HG03159 (cell line): ENCODE results near the gene TMEM92.
"Not testable (repeated sequence)": the region's sequence is repeated elsewhere in the genome, so short reads cannot be mapped to it uniquely, and the experiment has no call there.

ENCODE experiments used
- ATAC-seq: cut with Tn5 transposase; IDR thresholded peaks from one replicate; pipeline ENCODE4 v1.9.1; 2021; ENCODE audit warnings: mild to moderate bottlenecking, moderate library complexity; ENCODE audit not compliant: unreplicated experiment

Gene TMEM92

DNA sequence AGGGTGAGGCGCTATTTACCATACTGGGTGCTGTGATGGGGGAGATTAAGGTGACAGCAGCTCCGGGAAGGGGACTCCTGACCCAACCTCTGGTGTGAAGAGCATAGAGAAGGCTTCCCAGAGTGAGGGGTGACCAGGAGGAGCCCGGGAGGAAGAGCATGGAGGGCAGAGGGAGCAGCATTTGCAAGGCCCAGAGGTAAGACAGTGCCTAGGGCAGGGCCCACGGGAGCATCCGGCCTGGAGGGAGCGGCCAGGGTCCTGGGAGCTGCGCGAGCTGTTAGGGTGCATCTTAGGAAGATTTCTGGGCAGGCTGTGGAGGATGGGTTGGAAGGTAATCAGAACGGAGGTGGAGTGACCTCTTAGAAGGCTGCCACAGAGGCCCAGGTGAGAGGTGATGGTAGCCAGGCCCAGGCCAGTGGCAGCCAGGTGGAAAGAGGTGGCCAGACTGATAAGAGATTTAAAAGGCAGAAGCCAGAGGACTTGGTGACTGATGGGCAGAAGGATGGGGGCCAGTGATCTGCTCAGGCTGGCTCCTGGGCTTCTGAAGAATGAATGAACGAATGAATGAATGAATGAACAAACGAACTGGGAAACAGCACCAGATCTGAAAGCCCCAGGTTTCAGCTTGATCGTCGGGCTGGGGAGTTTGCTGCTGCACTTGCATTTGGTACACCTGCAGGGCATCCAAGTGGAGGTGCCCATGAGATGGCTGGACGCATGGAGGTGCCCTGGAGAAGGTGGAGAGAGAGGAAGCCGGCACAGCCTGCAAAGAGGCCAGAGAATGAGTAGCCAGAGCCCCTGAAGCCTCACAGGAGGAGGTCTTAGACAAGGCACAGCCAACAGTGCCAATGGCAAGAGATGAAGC lies 13.0 kb upstream of the TMEM92 start:
- no peak for ATAC-seq

DNA sequence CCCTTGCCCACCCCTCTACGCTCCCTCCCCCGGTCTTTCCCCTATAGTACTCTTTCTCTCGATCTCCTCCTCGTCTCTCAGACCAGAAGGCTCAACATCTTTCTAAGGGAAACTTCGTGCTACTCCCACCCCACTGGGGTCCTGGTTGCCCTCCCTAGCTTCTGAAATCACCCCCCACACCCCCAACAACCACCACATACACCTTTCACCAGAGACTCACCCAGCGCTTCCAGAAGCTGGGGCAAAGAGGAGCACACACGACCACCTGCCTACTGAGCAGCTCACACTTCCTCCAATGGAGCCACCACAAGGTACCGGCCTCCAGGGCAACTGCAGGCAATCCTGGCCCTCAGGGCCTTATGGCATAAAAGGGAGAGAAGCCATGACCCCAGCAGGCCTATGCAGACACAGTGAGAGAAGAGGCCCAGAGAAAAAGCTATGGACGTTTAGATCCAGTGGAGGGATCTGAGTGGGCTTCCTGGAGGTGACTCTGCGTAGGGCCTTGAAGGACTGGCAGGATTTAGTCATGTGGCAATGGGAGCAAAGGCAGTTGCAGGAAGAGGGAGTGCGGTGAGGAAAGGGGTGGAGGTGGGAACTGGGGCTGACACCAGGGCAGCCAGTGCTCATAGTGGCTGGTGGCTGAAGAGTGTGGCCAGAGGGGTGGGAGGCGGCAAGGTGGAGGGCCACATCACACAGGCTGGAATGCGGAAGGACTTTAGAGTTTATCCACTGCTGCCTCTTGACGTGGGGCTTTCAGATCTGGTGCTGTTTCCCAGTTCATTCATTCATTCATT lies 12.1 kb upstream of the TMEM92 start:
- ATAC-seq: no peak

DNA sequence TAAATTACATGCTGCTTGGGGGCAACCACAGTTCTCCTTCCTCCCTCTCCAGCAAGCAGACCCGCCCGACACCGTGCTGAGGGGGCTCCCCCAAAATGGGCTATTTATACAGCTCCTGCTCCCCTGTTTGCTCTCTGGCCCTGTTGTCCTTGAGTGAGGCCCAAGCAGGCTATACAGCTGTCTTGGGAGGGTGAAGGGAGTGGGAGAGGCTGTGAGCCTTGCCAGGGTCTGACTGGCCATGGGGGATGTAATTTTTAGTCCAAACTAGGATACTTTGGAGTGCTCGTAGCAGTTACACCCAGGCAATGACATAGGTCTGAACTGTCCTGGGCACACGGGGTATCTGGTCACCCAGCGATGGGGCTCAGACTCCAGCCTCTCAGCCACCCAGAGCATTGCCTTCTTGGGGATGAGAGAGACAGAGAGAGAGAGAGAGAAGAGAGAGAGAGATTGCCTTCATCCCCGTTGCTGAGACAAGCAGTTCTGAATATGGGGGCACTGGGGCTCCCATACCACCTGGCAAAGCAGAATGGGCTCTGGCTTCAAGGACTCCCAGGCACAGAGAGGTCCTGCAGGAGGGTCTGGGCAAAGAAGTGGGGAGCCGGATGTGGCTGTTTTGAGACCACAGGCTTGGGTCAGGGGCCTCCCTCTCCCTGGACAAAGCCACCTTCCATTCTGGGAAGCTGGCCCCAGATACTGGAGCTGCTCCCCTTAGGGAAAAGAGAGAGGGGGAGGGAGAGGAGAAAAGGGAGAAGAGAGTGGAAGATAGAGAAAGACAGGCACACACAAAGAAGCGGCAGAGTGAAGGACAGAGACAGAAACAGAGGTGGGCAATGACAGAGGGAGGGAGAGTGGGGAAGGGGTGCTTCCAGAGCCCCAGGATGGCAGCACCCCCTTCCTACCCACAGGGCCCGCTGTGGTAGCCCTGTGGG lies 10.7 kb upstream of the TMEM92 start:
- no peak for ATAC-seq

DNA sequence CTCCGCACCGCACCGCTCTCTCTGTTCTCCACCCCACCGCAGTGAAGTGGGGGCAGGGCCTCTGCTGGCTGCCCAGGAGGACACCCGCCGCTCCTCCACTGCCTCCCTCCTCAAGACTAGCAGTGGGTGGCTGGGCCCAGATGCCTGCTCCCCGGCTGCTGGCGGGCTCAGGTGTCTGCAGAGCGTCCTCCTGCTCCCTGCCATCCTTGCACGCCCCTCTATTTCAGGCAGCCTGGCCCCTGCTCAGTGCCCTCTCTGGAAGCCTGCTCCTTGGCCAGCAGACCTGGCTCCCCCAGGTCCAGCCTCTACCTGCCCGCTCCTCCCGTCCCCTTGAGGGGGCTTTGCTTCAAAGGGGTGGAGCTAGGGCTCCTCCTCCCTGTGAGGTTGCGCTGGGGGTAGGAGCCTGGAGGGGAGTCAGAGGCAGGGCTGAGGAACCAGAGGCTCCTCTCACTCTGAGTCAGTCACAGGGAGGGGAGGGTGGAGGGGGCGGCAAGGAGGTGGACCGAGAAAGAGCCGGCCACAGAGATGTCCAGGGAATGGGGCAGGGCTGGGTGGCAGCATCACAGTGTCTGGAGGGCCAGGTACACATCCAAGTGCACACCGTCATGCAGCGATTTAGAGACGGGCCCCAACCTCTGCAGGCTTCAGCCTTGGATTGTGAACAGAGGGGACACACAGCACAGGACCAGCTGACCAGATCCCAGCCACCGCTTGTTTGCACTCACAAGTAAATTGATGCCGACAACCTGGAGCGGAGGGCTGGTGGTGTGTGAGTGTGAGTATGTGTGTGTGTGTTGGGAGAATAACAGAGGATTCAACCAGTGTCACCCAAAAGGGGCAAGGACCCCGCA lies 9.8 kb upstream of the TMEM92 start:
- no peak for ATAC-seq

- no peak for ATAC-seq
Observed at GRCh38 chr17:50265212-50265611, 9.1 kb upstream of the TMEM92 start.

DNA sequence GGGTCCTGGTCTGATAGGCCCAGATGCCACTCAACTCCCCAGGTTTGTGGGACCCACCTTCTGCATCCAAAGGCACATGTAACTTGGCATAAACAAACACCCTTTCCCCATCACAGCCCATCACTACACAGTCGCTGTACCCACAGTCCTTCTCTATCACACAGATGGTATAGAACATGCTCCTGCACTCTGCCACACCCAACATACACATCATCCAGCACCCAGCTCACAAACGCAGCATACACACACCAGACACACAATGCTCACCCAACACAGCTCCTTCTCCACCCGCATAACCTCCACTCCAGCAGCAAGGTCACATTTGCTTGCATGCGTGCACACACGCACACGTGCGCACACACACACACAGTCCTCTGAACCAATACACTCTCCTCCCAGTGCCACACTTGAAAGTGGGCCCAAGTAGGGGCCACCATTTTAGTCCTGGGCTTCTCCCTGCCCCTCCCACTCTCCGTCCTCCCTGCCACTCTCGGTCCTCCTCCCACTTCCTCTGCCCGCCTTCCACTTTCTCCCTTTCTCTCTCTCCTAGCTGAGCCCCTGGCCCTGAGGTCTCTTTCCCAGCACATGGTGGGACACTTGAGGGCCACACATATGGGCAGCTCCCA lies 8.5 kb upstream of the TMEM92 start:
- no peak for ATAC-seq

GRCh38 chr17:50266384-50267073 lies 7.7 kb upstream of the TMEM92 start:
- no peak for ATAC-seq

GRCh38 chr17:50267074-50267841 lies 7.0 kb upstream of the TMEM92 start:
- ATAC-seq: no peak

GRCh38 chr17:50268026-50268425 lies 6.2 kb upstream of the TMEM92 start:
- no peak for ATAC-seq

DNA sequence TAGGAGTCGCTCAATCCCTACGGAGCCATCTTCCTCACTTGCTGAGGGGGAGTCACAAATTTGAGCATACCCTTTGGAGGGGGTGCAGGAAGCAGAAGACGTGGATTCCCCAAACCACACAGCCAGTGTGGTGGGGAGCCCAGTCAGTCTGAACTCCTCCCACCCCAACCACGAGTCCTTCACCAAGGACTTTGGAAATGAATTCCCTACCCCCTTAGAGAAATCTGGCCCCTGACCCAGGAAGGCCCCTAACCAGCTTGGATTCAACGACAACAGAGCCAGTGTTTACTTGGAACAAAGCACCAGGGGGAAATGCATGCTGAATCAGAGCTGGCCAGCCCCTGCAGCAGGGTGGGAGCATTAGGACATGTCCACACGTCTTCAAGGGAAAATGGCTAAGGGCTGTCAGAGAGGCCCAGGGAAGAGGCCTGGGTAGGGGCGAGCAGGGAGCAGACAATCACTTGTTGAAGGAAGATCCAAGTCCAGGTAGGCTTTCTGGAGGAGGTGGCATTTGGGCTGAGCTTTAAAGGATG lies 5.5 kb upstream of the TMEM92 start:
- no peak for ATAC-seq

- no peak for ATAC-seq
Observed at GRCh38 chr17:50269477-50270434, 4.5 kb upstream of the TMEM92 start.

DNA sequence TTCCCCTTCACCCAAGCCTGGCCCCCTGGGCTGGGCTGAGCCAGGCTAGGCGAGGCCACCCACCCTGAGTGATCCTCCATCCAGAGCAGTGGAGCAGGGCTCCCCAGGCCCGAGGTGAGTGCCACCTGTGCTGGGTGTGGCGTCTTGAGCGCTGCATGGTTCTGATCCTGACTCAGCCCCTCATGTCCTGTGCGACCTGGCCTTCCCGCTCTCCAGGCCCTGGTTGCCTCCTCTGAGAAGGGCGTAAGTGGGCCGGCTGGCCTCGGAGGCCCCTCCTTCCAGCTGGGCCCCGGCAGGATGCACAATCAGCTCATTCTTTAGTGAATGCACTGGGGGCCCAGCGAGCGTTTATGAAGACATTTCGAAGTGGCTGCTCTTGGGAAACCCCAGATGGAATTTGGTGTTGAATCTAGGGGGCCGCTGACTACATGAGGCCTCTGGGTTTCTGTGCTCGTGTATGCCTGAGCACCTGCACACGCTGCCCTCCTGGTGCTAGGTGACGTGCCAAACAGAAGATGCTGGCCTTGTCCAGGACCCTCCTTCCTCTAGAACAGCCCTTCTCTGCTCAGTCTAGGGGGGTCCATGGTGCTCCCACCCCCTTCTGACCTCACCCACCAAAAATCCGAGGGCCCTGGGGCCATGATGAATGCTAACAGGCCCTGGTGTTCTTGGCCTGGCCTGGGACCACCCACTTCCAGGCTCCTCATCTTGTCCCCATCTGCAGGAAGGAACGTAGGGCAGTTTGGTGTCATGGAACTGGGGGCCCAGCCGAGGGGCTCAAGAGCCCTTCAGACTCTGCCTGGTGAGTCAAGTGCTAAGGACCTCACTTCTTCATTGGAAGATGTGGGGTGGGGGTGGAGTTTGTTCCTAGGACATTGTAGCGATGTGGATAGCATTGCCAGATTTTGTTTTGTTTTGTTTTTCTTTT lies 3.6 kb upstream of the TMEM92 start:
- no peak for ATAC-seq

GRCh38 chr17:50271363-50271750 lies 2.9 kb upstream of the TMEM92 start:
- ATAC-seq: not testable (repeated sequence)

DNA sequence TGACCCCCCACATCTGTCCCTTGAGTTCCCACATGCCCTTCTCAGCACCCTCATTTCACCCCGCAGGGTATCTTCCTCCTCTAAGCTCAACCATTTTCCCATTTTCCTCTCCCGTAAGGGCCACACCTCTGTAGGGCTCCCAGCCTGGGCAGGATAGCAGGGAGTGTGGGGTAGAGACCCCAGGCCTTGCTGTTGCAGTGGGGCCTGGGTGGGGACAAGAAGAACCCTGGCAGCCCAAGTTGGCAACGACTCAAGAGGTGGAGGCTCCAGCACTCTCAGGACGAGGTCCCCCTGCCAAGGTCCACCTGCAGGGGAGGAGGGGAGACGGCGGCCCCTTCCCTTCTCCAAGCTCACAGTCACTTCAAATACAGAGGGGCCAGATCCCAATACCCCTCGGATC lies 2.0 kb upstream of the TMEM92 start:
- no peak for ATAC-seq

GRCh38 chr17:50272711-50273653 lies 1.3 kb upstream of the TMEM92 start:
- no peak for ATAC-seq
